ENCODE data around the gene NHLRC2.

GRCh38 chr10:113869789-113870188, 15.3 kb downstream of the NHLRC2 start:
- TF ChIP-seq EZH2 (IDR thresholded peaks at IDR 0.05; ENCODE audit: borderline replicate concordance, insufficient read depth, low read length, poor library complexity, severe bottlenecking): no peak
- no peak for TF ChIP-seq REST (IDR thresholded peaks at IDR 0.05; ENCODE audit: borderline replicate concordance)
- TF ChIP-seq POLR2AphosphoS5 (IDR thresholded peaks at IDR 0.05): no peak
- TF ChIP-seq CTCF (IDR thresholded peaks at IDR 0.05; ENCODE audit: poor library complexity, severe bottlenecking): no peak
- no peak for TF ChIP-seq RAD21 (conservative IDR thresholded peaks at IDR 0.05)
- TF ChIP-seq MXI1 (conservative IDR thresholded peaks at IDR 0.05; ENCODE audit: poor library complexity, severe bottlenecking): no peak
- no peak for TF ChIP-seq EP300 (conservative IDR thresholded peaks at IDR 0.05; ENCODE audit: poor library complexity, severe bottlenecking)
- no peak for TF ChIP-seq SMC3 (conservative IDR thresholded peaks at IDR 0.05; ENCODE audit: poor library complexity)
- no peak for TF ChIP-seq TAF1 (IDR thresholded peaks at IDR 0.05; ENCODE audit: low read depth)

Data from neural cell (in vitro differentiated cells).